EL (cell line): ENCODE measurements around the gene RBM47.
"Not testable (repeated sequence)": the region's sequence is repeated elsewhere in the genome, so short reads cannot be mapped to it uniquely, and the experiment has no call there.

ENCODE experiments used
- DNase-seq: peaks from one replicate; pipeline ENCODE4 v3.0.0-alpha.2; 2016

RBM47 gene

GRCh38 chr4:40524366-40525041, 105.2 kb downstream of the RBM47 start:
- DNase-seq = no peak

DNA sequence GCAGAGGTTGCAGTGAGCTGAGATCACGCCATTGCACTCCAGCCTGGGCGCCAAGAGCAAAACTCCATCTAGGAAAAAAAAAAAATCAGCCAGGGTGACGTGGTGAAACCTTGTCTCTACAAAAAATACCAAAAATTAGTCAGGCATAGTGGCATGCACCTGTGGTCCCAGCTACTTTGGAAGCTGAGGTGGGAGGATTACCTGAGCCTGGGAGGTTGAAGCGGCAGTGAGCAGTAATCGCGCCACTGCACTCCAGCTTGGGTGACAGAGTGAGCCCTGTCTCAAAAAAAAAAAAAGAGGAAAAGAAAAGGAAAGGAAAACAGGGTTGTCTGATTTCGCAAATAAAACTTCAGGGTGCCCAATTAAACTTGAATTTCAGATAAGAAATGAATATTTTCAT, 106.1 kb downstream of the RBM47 start:
- no peak for DNase-seq

GRCh38 chr4:40521957-40522356, 107.7 kb downstream of the RBM47 start:
- no peak for DNase-seq

- no peak for DNase-seq
Measured at GRCh38 chr4:40520533-40520932, 109.1 kb downstream of the RBM47 start.

GRCh38 chr4:40517081-40517480, 112.6 kb downstream of the RBM47 start:
- DNase-seq = not testable (repeated sequence)

DNA sequence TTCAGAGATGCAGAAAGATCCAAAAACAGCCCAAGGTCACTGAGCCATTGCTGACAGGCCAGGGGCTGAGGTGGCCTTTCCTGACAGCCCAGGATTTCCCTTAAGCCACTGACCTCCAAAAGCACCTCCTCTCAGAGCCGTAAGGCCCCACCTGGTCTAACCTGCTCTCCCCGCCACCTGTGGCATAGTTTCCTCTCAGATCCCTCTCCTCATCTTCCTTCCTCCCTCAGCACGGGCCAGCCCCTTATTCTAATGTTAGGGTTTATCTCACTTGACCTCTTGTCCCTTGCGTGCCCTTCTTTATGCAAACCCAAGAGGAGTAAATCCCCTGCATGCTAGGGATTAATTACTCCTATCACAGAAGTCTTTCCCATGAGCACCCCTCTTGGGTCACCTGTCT, 113.0 kb downstream of the RBM47 start:
- no peak for DNase-seq

DNA sequence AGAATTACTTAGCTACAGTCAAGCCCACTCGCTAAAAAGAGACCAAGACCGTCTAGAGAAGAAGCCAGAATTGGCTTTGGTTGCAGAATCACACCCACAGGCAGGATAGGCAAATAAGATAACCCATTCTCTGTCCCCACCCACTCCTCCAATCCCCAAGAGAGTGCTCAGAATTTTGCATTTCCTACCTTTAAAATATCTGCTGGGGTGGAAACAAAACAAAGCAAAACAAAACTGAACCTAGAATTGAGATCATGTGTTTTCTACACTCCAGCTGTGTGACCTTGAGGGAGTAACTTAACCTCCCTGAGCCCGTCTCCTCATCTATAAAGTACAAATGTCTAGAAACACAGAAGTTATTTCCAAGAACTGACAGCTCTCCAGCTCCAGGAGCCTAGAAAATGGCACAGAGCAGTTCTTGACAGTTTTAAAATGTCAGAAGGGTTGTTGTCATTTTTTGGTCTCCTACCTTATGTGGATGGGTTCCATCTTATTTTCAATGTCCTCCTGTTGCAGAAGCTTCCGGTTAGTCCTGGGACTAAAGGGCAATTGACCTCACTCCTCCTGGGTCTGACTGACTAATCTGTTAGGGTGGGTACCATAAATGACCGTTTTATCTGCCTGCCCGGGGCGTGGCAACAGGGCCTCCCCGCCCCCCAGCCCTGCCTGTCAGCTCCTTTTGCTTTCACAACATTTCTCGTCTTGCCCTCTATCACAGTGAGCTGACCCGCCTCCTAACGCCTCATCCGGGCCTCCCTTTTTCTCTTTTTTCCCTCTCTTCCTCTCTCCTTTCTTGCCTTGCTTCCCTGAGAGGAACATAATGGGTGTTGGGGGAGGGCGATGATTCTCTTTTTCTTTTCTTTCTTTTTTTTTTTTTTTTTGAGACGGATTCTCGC, 114.0 kb downstream of the RBM47 start:
- no peak for DNase-seq

DNA sequence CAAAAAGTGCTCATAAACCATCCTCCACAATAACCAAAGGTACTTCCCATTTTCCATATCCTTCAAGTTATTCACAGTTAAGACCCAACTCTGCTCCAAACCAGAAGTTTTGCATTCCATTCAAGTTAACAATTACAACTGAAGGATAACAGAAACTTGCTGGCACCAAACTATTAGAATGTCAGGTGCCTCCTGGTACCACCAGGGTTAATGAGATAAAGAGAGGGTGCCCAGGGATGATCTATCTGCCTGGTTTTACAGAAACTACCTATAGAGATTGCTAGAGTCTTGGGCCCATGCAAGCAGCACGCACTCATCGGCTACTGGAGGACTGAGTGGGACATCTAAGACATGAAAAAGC, 114.6 kb downstream of the RBM47 start:
- DNase-seq = no peak

DNA sequence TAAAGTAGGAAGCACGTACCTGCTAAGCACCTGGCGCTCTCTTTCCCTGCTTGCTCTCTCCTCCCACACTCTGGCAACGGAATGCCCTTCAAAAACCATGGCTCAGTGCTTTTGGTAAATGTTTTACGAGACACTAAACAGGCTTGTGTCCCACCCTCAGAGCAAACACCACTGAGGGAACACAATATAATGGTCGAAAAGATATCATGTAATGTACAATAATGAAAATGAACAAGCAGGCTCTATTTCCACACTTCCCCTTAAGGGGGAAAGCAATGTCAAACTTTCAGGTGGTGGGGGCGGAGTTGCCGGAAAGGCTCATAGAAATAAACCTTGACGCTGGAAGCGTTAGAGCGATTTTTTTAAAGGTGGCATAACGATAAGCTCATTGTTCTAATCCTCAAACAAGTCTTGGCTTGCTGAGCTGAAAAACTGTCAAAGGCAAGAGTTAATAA, 115.1 kb downstream of the RBM47 start:
- no peak for DNase-seq

- DNase-seq = no peak
Measured at GRCh38 chr4:40511036-40511614, 118.5 kb downstream of the RBM47 start.

- DNase-seq = no peak
Measured at GRCh38 chr4:40507977-40508376, 121.7 kb downstream of the RBM47 start.

- DNase-seq = no peak
Measured at GRCh38 chr4:40506492-40506891, 123.2 kb downstream of the RBM47 start.

- no peak for DNase-seq
Measured at GRCh38 chr4:40506066-40506465, 123.6 kb downstream of the RBM47 start.

DNA sequence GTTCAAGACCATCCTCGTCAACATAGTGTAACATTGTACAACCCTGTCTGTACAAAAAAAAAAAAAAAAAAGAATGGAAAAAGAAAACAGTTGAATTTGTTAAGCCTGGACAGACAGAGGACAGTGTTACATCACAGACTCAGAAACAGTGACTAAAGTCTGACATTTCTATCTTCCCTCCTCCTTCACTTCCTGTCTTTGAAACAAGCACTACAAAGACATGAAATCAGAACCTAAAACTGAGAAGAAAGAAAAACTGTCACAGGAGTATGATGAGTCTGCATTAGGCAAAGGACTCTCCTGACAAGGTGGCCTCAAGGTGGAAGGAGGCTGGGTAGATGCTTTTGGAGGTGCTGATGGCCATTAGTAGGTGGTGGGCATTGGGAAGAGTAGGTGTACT, 126.7 kb downstream of the RBM47 start:
- DNase-seq = no peak

DNA sequence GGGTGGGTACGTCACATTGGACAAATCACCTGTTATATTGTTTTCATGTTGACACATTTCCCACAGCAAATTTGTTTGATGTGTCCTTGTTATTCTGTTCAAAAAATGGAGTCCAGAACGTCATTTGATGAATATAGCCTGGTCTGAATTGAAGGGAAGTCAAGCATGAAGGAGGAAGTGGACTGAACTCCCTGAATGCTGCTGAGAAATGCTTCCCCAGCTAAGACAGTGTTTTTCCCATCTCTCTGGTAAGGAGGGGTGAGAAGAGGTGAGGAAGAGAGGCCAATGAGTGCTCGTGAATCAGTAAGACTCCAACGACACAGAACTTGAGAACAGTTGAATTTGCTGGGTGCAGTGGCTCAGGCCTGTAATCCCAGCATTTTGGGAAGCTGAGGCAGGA, 127.4 kb downstream of the RBM47 start:
- no peak for DNase-seq

- no peak for DNase-seq
Measured at GRCh38 chr4:40500781-40501180, 128.9 kb downstream of the RBM47 start.

DNA sequence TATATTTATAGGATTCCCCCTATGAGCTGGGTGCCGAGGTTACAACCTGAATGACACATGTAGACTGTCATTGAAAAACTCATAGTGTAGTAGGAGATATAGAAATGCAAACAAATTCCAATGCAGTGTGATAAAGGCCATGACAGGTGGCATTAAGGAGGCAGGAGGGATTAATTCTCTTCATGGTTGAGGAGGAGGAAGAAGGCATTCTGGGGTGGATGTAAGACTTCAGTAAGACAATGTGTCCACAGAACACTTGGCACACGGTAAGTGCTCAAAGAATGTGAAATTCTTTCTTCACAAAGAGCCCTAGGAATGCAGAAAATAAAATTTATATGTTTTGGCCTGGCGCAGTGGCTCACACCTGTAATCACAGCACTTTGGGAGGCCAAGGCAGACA, 136.5 kb downstream of the RBM47 start:
- DNase-seq = no peak

- no peak for DNase-seq
Measured at GRCh38 chr4:40492691-40493090, 137.0 kb downstream of the RBM47 start.

DNA sequence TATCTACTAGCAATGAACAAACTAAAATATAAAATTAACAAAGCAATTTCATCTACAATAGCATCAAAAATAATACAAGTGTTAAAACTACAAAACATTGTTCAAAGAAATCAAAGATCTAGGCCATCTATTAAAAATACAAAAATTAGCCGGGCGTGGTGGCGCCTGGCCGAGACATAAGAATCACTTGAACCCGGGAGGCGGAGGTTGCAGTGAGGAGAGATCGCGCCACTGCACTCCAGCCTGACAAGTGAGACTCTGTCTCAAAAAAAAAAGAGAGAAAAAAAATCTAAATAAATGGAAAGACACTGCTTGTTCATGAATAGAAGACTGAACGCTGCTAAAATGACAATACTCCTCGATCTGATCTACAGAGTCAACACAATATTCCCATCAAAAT, 139.2 kb downstream of the RBM47 start:
- DNase-seq = no peak

DNA sequence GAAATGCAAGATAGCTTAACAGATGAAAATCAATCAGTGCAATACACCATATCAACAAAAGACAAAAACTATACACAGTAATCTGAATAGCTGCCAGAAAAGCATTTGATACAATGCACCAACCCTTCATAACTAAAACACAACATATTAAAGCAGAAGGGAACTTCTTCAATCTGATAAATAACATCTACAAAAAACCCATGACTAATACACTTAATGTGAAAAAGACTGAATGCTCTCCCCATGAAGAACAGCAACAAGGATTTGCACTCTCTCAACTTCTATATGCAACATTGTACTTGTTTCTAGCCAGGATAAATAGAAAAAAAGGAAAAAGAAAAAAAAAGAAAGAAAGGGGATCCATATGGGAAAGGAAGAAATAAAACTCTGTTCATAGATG, 139.7 kb downstream of the RBM47 start:
- DNase-seq = no peak

DNA sequence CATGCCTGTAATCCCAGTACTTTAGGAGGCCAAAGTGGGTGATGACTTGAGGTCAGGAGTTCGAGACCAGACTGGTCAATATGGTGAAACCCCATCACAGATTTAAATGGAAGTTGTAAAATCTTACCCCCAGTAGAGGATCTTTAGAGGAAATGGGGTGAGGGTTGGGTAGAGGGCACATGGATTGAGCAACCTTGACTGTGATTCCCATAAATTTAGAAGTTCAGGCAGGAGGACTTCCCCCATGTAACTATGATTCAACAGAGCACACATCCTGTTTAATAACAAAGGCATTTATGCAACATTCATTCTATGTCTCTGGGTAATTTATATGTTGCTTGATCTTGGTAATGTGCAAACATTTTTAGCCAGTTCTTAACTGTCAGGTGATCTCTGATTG, 143.1 kb downstream of the RBM47 start:
- peak; percentile 50 for DNase-seq

DNA sequence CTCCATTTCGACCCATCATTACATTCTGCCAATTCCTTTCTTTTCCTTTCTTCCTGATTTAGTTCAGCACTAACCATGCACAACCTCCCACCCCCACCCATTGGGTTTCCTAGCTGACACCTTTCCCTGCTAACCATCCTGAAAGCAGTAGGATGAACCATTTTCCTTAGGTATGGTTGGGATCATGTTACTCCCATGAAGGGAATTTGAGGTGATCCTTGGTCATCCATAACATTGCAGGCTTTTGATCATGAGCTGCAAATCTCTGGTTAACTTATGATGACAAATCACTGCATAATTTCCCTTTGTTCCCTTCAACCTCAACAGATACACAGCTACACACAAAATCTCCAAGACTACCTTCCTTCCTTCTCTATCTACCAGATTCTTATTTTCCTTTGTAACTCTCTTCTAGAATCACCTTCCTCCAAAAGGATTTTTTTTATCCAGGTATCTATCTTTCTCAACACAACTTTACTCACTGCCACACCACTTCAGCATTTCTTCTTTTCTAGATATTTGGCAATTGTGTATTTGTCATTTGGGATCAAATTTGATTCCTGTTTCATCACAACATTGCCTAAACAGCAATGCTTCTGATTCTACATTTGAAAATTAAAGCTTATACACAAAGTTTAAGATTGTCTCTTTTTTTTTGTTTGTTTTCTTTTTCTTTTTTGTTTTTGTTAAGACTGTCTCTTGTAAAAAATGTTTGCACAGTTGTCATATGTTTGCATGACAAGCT, 145.1 kb downstream of the RBM47 start:
- DNase-seq = no peak

DNA sequence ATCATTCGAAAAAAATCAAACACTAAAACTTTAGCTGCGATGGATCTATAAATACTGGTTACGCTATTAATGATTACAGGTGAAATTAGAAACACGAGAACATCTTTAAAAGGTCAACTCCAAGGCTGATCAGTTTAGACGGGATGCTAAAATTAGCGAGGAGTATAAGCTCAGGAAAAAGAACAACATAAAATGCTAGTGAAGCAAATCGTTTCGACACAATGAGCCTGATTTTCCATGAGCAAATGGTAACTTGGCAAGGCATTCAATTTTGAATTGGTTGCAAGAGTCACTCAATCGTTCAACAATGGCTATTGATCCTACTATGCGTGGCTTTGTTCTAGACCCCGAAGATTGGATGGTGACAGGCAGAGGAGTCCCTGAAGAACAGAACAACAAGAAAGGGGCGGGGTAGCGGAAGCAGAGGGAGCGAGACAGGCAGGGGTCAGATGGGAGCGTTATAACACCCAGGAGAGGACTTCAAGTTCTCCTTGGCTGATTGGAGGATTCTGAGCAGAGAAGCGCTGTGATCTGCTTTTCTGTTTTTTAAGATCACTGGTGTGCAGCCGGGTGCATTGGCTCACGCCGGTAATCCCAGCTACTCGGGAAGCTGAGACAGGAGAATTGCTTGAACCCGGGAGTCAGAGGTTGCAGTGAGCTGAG, 146.5 kb downstream of the RBM47 start:
- DNase-seq = no peak
